NCI-H1930 (cell line): ENCODE data around the gene LMAN1L.
A peak's percentile ranks its signal among the peaks of the same experiment; 100 is the strongest.

Experiments
- DNase-seq, 2 experiments: peaks; one replicate each; lab custom pipeline; 2025; lab: John Stamatoyannopoulos, UW

LMAN1L gene

DNA sequence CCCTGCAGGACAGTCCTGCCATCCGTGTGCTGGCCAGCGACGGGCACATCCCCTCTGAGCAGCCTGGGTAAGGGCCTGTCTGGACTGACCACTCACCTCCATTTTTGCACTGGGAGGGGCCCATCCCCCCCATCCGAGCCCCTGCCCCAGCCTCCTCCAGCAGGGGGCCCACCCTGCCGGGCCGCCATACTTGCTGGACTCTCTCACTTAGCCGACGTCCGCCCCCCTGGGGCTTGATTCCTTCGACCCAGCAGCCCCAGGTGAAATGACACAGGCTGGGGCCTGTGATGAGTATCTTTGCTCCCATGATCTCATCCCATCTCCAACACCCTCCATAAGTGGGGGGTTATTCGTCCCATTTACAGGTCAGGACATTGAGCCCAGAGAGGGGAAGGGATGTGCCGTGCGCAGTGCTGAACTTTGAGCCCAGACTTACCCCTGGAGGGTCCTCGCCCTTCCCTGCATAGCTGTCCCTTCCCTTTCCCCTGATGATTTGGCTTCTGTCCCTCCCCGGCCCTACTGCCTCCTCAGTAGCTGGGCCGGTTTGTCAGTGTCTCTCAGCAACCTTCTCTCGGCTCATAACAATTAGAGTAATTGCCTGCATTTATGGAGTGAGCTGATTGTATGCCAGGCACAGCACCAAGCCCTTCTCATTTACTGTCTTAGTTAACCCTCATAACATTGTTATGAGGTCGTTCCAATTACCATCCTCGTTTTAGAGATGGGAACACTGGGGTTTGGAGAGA is 4.2 kb downstream of the LMAN1L start:
- no peak for DNase-seq

DNA sequence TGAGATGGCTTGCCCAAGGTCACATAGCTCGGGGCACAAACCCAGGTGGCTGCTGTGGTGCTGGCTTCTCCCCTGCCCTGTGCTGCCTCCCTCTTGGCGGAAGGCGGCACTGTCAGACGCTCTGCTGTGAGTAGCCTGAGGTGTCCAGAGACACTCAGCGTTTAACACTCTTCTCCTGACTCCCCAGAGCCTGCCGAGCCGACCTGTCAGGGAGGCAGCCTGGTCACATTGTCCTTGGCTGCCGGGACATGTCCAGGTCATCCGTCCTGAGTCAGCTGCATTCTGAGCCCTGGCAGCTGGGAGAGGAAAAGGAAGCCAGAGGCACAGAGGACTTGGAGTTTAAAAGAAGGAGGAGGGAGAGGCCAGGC is 4.7 kb downstream of the LMAN1L start:
- no peak for DNase-seq

DNA sequence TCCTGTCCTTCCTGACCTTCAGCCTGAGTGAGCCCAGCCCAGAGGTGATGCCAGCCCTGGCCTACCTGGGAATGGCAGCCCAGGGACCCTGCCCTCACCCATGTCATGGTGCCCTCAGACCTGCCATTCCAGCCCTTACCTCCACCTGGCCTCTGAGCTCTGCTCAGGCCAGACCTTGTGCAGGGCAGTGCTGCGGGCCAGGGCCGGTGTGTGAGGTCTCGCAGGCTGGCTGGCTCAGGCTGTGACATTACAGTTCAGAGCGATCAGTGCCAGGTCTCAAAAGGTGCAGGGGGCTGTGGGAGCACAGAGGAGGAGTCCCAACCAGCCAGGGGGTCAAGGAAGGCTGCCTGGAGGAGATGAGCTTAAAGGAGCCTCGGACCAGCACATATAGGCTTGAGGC is 7.4 kb downstream of the LMAN1L start:
- no peak for DNase-seq

DNA sequence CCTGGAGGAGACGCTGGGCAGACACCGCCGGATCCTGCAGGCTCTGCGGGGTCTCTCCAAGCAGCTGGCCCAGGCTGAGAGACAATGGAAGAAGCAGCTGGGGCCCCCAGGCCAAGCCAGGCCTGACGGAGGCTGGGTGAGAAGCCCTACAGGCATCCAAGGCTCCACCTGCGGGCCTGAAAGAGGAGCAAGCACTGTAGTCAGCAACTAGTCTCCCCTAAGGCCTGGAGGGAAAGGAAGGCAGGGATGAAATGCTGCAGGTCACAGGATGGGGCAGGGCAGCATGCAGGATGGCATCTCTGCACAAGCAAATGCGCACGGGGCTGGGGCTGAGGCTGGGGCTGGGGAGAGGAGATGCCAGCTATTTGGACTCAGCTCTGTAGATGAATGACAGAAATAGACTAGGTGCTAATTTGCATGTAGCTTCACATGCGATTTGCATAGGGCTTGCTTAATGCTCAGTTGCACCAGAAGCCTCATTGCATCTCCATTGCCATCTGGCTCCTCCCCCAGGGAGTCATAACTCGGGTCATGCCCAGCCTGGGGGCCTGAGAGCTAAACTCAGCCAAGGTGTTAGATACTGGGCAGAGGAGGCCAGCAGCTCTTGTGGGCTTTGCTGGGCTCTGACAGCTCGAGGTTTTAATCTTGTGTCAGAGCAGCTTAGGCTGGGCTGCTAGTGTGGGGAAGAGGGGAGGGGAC is 8.6 kb downstream of the LMAN1L start:
- no peak for DNase-seq

DNA sequence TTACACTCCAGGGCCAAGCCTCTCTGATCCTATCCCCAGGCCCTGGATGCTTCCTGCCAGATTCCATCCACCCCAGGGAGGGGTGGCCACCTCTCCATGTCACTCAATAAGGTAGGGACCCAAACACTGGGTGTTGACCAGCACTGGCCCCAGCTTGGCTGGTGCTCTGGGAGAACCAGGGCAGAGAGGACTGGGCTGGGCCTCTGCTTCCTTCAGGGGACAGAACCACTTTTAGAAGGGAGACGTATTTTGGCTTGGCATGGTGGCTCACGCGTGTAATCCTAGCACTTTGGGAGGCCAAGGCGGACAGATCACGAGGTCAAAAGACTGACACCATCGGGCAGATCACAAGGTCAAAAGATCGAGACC is 9.1 kb downstream of the LMAN1L start:
- DNase-seq = no peak

GRCh38 chr15:74822233-74822632 is 9.6 kb downstream of the LMAN1L start:
- DNase-seq = no peak

- no peak for DNase-seq
These were observed 10.7 kb downstream of the LMAN1L start for GRCh38 chr15:74823324-74823723.

DNA sequence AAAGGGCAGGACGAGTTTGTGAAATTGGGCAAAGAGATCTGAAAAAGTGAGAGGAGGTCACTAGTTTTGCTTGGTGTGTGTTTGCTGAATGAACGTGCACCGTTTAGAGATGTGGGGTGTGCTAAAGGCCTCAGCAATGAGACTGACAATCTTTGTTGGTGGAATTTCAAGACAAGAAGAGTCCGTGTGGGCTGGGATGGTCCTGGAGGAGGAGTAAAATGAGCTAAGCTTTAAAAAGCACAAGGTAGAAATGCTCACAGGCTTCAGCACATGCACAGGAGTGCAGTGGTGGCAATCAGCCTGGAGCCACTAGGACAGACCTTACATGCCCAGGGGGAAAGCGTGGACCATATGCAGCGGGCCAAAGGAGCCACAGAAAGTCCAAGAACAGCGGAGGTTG is 12.3 kb downstream of the LMAN1L start:
- no peak for DNase-seq

- no peak for DNase-seq
These were observed 13.2 kb downstream of the LMAN1L start for GRCh38 chr15:74825866-74826265.

DNA sequence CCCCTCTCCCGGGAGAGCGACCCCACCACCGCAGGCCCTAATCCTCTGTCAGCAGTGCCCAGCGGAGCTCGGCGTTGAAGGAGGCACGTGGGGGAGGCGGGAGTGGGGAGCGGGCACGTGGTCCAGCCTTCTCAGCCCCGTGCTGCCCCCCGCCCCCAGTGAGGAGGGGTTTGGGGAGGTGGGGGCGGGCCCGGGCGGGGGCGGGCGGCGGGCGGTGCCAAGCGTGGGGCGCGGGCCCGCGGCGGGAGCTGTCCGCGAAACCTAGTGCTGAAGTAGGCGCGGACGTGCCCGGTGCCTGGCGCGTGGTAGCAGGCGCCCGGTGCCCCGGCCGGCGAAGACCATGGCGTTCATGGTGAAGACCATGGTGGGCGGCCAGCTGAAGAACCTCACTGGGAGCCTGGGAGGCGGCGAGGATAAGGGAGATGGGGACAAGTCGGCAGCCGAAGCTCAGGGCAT is 13.8 kb downstream of the LMAN1L start, which contains the start of gene CPLX3:
Gene CPLX3, plus strand, starts transcription at position 264 of the 456 bp plus-strand sequence. Its CDS starts 77 bp downstream, at position 341.
- no peak for DNase-seq

DNA sequence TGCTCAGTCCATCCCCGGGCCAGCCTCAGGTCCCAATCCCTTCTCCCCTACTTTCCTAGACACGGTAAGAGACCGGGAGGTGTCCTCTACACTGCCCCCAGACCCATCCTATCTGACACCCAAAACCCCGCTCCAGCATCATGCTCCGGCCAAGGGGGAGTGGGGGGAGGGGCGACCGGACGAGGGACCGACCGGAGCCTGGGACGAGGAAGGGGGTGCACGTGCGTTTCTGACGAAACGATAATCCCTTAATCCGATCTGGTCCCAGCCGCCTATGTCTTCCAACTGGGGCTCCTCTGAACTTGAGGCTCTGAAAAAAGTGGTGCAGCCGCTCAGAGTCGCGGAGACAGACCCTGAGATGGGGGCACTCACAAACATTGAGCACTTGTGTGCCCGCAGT is 14.3 kb downstream of the LMAN1L start:
- no peak for DNase-seq

DNA sequence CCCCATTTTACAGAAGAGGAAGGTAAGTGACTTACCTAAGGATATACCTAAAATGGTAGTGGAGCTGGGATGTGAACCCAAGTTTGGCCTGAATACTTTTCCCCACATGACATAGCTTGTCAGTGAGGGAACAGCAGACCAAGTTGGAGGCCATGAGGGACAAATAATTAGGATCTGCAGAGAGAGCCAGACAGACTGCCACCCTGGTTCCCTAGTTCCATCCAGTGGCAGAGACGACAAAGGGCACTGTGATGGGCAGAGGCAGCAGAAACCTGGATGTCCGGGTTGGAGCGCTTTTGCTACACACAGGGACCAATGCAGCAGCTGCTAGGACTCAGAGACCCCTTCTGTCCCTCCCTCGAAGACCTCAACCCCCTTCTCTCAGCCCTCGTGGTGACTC is 15.0 kb downstream of the LMAN1L start:
- no peak for DNase-seq

GRCh38 chr15:74828835-74829234 is 16.2 kb downstream of the LMAN1L start:
- no peak for DNase-seq

DNA sequence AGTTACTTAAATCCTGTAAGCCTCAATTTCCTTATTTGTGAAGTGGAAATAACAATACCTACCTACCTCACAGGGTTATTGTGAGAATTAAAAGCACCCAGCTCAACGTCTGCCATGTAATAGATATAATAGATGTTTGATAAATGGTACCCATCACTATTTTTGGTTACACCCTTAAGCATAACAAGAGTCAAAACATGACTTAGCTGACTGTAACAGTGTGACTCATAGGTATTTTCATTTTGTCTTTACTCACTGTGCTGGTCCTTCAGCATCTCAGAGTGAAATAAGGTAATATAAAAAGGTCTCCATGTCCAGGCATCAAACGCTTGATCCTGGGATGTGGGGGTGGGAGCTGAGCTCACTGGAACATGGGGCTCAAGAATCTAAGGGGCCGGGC is 16.9 kb downstream of the LMAN1L start:
- DNase-seq = no peak

GRCh38 chr15:74829991-74830390 is 17.4 kb downstream of the LMAN1L start:
- DNase-seq = no peak

DNA sequence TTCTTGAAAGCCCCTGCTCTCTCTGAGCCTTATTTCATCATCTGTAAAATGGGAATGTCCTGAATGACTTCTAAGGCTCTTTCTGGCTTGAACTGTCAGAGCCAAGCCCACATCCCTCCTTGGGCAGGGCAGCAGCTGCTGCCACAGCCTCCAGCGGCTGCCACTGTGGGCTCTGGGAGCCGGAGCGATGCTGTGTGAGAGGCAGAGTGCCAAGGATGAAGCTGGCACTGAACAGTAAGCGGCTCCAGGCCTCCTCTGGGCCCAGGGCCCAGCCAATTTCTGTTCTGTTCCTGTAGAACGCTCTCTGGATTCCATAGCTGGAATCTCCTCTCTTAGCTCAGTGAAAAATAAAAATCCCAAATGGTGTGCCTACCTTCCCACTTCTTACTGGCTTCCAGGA is 18.2 kb downstream of the LMAN1L start:
- no peak for DNase-seq

GRCh38 chr15:74831813-74832495 is 19.3 kb downstream of the LMAN1L start:
- DNase-seq = no peak

DNA sequence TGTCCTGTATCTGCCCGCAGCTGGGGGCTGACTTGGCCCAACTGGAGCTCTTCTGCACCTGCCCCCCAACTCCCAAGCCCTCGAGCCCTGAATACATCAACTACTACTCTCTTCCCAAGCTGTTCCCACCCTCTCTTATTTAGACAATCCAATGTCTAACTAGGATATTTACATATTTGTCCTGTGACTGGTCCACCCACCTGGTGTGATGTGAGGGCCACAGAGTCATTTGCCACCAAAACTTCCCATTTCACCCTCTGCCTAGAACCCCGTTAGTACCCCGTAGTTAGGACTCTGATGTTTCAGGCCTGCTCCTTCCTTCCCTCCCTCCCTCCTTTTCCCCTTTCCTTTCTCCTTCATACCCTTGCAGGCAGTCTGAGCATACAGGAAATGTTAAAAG is 20.2 kb downstream of the LMAN1L start:
- DNase-seq = no peak

DNA sequence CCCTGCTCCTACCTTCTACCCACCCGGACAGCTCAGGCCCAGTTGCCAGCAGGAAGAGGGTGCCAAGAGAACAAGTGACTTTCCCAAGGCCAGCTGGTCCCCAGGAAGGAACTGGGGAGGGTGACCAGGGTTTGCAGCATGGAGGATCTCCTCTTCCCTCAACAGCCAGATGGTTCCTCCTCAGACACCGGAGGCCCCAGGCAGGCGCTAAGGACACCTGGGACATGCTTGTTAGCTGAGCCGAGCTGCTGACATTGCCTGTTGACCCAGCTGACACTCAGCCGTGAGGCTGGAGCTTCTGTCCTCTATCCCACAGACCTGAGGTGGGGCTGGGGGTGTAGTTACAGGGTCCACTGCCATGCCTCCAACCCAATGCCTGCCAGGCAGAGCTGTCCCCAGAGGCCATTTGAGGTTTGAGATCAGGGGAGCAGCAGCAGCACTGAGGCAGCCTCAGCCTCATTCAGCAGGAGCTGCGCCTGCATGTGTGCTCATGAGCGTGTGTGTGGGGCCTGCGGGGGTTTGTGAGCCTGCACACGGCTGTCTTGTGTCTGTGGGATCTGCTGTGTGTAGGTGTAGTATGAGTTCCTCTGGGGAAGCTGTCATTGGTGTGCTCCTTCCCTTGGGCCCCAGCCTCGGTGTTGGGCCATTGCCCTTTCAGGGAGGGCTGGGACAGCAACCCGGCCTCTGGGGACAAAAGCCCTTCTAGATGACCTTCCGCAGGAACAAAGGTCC is 20.9 kb downstream of the LMAN1L start:
- DNase-seq = no peak

GRCh38 chr15:74835312-74835823 is 22.7 kb downstream of the LMAN1L start:
- DNase-seq = peak in 1 of 2 experiments; percentile 44

GRCh38 chr15:74836846-74837245 is 24.2 kb downstream of the LMAN1L start:
- DNase-seq = no peak

DNA sequence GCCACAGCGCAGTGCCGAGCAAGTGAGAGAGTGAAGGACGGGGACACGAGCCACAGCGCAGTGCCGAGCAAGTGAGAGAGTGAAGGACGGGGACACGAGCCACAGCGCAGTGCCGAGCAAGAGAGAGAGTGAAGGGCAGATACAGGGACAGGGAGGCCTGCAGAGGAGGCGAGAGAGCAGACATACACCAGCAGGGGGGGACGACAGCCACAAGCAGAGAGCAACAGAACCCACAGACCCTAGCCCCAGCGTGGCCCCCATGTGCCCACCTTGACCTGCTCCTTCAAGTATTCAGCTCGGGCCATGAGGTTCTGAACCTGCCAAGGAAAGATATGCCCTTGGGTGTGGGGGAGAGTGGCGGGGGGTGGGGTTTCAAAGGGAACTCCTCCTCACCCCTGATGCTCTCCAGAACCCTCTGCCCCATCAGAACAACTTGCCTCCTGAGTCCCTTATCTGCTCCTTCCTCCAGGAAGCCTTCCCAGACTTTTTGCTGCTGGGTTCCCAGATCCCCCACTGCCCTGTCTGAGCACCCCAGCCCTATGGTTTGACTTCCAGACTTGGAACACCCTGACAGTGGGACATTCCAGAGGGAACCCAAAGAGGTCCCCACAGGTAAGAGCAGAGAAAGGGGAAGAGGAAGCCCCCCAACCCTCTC is 25.0 kb downstream of the LMAN1L start:
- DNase-seq = no peak
